ES-I3 (cell line): ENCODE measurements around the gene RECQL5.

ENCODE experiments used
- H3K36me3 ChIP-seq: 2 replicates; pipeline ENCODE4 v1.6.1; 2013; ENCODE audit warnings: mild to moderate bottlenecking, low read length, control low read depth, moderate library complexity; ENCODE audit not compliant: insufficient read depth
- H3K4me1 ChIP-seq: 2 replicates; pipeline ENCODE4 v1.6.1; 2013; ENCODE audit warnings: mild to moderate bottlenecking, control low read depth, low read length; ENCODE audit not compliant: insufficient read depth
- H3K9ac ChIP-seq: 2 replicates; pipeline ENCODE4 v1.6.1; 2013; ENCODE audit warnings: low read depth, mild to moderate bottlenecking, low read length, moderate library complexity
- H3K9me3 ChIP-seq: 2 replicates; pipeline ENCODE4 v1.6.1; 2013; ENCODE audit warnings: mild to moderate bottlenecking, low read length, moderate library complexity; ENCODE audit not compliant: control insufficient read depth, insufficient read depth

Gene RECQL5

DNA sequence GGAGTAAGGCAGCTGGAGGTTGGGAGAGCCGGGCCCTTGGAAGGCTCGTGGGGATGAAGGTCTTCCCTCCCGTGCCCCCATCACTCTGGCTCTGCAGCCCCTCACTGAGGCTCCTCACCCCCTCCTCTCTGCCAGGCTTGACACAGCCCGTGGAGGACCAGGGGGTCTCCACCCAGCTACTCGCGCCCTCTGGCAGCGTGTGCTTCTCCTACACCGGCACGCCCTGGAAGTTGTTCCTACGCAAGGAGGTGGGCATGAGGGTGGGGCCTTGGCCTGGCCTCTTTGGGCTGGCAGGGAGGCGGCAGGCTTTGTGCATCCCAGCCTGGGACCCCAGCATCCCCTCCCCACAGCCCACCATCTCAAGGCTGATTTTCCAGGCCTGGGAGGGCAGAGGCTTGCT is 49.3 kb downstream of the RECQL5 start:
- H3K9ac ChIP-seq = no peak overlapping the region
- no peaks in the 10 kb centered on the region for H3K4me1 ChIP-seq
- H3K9me3 ChIP-seq = no peaks in the 10 kb centered on the region
- H3K36me3 ChIP-seq = no peaks in the 10 kb centered on the region

DNA sequence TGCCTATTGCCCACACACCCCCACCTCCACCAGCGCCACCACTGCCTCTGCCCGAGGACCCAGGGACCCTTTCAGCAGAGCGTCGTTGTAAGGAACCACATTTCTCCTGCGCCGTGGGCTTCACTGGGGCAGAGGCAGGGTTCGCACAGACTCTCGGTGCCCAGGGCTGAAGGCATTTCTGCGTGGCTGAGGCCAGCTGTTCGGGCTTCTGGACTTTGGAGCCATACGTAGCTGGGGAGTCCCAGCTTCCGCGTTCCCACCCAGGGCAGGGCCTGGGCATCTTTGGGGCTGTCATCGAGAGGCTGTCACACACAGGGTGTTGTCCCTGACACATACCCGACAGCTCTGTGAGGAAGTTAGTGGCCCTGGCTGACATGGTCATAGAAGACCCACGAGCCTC is 49.7 kb downstream of the RECQL5 start:
- Histone ChIP-seq H3K9ac (no peak overlapping the region), H3K9me3 (no peaks in the 10 kb centered on the region), H3K4me1 (no peaks in the 10 kb centered on the region), H3K36me3 (no peaks in the 10 kb centered on the region)

- Histone ChIP-seq H3K4me1 (no peaks in the 10 kb centered on the region), H3K36me3 (no peaks in the 10 kb centered on the region), H3K9ac (no peak overlapping the region), H3K9me3 (no peaks in the 10 kb centered on the region)
Observed at GRCh38 chr17:75616521-75617122, 50.3 kb downstream of the RECQL5 start.

GRCh38 chr17:75615301-75615700 is 51.7 kb downstream of the RECQL5 start:
- H3K36me3 ChIP-seq = no peaks in the 10 kb centered on the region
- H3K4me1 ChIP-seq = no peaks in the 10 kb centered on the region
- H3K9me3 ChIP-seq = no peaks in the 10 kb centered on the region
- H3K9ac ChIP-seq = no peak overlapping the region

GRCh38 chr17:75614556-75615270 is 52.2 kb downstream of the RECQL5 start:
- no peak overlapping the region for H3K9ac ChIP-seq
- H3K36me3 ChIP-seq = no peaks in the 10 kb centered on the region
- no peaks in the 10 kb centered on the region for H3K4me1 ChIP-seq
- no peaks in the 10 kb centered on the region for H3K9me3 ChIP-seq

- Histone ChIP-seq H3K9me3 (no peaks in the 10 kb centered on the region), H3K4me1 (no peaks in the 10 kb centered on the region), H3K36me3 (no peaks in the 10 kb centered on the region), H3K9ac (no peak overlapping the region)
Observed at GRCh38 chr17:75614006-75614405, 52.9 kb downstream of the RECQL5 start.

- Histone ChIP-seq H3K36me3 (no peaks in the 10 kb centered on the region), H3K9ac (no peak overlapping the region), H3K4me1 (no peaks in the 10 kb centered on the region), H3K9me3 (no peaks in the 10 kb centered on the region)
Observed at GRCh38 chr17:75612906-75613626, 53.9 kb downstream of the RECQL5 start.

DNA sequence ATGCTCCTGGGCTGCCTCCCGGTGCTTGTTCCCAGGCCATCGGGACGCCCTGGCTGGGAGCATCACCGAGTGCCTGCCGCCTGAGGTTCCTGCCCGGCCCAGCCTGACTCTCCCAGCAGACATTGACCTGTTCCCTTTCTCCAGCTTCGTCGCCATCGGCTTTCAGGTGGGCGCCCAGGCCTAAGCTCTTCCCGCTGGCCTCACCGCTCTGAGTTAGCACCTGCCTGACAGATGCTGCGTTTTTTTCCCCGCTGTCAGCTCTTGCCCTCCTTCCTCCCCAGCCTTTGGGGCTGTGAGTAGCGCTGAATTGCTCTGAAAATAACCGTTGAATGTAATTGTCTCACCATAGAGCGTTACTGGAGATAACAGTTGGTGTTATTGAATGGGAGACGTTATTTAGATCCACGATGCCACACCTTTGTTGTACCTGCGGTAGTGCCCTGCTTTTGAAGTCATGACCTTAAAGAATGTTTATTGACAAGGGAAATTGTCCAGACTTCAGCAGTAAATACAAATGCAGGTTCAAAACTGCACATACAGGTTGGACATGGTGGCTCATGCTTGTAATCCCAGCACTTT is 55.0 kb downstream of the RECQL5 start:
- Histone ChIP-seq H3K9ac (no peak overlapping the region), H3K9me3 (no peaks in the 10 kb centered on the region), H3K36me3 (no peaks in the 10 kb centered on the region), H3K4me1 (no peaks in the 10 kb centered on the region)

DNA sequence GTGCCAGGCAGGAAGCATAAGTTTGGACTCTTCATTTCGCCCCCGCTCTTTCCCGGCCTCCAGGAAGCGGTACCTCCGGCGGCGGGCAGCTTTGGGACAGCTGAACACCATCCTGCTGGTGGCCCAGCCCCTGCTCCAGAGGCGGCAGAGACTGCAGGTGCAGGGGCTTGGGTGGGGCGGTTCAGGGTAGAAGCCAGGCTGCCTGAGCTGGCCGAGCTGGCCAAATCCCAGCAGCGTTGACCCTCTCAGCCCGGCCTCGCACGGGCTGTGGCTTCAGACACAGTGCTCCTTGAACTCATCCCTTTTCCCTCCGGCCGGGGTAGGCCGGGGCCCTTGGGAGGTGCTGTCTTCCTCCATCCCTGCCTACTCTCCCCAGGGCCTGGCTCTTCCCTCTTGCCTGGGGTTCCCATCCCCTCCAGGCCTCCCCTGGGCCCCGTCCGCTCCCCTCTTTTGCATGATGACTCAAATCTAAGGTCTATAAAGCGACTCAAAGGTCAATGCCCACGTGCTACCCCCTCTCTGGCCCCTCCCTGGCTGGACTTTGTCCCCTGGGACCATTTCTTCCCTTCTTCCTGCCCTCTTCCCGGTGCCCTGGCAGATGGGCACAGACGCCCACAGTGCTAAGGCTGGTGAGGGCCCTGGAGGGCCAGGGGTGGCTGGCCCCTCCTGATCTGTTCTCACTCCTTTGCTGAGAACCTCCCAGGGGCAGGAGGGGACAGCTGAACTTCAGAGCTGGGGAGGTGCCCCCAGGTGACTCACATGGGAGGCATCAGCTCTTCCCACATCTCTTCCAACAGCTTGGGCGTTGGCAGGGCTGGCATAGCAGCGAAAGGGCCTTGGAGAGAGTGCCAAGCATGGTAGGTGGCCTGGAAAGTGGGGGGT is 56.6 kb downstream of the RECQL5 start:
- no peak overlapping the region for H3K9ac ChIP-seq
- no peaks in the 10 kb centered on the region for H3K36me3 ChIP-seq
- no peaks in the 10 kb centered on the region for H3K4me1 ChIP-seq
- H3K9me3 ChIP-seq = no peaks in the 10 kb centered on the region

DNA sequence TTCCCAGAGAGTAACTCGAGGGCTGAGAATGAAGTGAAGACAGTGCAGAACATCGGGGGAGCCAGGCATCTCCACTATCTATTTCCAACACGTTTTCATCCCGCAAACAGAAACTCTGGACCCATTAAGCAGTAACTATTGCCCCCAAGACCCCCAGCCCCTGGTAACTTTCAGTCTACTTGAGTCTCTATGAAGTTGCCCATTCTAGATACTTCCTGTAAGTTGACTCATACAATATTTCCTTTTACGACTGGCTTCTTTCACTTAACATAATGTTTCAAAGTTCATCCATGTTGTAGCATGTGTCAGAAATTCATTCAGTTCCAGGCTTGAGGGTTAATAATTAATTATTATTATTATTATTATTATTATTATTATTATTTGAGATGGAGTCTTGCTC is 59.9 kb downstream of the RECQL5 start:
- H3K9me3 ChIP-seq = no peaks in the 10 kb centered on the region
- no peaks in the 10 kb centered on the region for H3K4me1 ChIP-seq
- H3K36me3 ChIP-seq = no peaks in the 10 kb centered on the region
- no peak overlapping the region for H3K9ac ChIP-seq

GRCh38 chr17:75605790-75606189 is 61.2 kb downstream of the RECQL5 start:
- H3K36me3 ChIP-seq = no peaks in the 10 kb centered on the region
- H3K9ac ChIP-seq = no peak overlapping the region
- H3K9me3 ChIP-seq = no peaks in the 10 kb centered on the region
- no peaks in the 10 kb centered on the region for H3K4me1 ChIP-seq

DNA sequence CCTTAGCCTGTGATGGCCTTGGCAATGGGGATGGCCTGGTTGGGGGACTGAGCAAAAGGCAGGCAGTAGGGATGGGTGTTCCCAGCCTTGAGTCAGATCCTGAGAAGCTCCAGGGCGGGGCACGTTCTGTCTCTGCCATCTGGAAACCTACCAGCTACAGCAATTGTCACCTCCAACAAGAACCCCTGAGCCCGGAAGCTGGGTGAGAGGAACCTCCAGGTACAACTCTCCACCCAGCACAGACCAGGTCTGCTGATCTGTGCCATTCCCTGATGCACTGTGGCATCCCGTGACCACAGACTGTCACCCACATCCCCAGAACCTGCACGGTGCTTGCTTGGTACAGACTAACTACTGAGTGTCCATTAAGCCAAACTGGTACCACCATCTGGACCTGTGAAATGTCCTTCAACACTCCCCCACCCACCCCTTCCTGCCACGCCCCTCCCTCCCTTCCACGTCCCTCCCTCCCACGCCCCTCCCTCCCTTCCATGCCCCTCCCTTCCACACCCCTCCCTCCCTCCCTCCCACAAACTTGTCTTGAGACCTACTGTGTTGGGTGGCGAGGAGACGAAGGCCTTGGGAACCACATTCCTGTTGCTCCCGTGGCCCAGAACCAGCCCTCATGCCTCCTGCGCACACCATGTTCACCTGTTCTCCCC is 62.8 kb downstream of the RECQL5 start:
- Histone ChIP-seq H3K4me1 (no peaks in the 10 kb centered on the region), H3K36me3 (no peaks in the 10 kb centered on the region), H3K9me3 (no peaks in the 10 kb centered on the region), H3K9ac (no peak overlapping the region)

DNA sequence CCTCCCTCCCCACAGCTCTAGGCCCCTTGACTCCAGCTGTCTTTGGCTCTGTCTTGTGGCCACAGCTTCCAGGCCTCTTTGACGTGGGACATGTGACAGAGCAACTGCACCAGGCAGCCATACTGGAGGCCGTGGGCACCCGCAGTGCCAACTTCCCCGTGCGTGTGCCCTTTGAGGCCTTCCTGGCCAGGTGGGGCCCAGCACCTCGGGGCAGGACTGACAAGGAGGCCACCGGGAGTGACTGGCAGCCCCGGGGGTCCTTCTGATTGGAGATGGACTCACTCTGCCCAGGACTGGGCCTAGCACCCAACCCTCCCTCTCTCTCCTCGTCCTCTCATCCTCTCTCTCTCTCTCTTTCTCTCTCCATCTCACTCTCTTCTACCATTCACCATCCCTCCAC is 63.8 kb downstream of the RECQL5 start:
- H3K36me3 ChIP-seq = no peaks in the 10 kb centered on the region
- H3K9ac ChIP-seq = no peak overlapping the region
- no peaks in the 10 kb centered on the region for H3K9me3 ChIP-seq
- H3K4me1 ChIP-seq = no peaks in the 10 kb centered on the region

GRCh38 chr17:75602644-75603043 is 64.3 kb downstream of the RECQL5 start:
- no peaks in the 10 kb centered on the region for H3K9me3 ChIP-seq
- no peaks in the 10 kb centered on the region for H3K36me3 ChIP-seq
- H3K4me1 ChIP-seq = no peaks in the 10 kb centered on the region
- no peak overlapping the region for H3K9ac ChIP-seq
